HepG2 (cell line): ENCODE data around the gene WDR54. TPM values are rescaled to one million over a fixed set of nuclear protein-coding genes. Genes with fewer than 3 reads are reported as not detected.
A peak's percentile ranks its signal among the peaks of the same experiment; 100 is the strongest.
"Not testable (repeated sequence)": the region's sequence is repeated elsewhere in the genome, so short reads cannot be mapped to it uniquely, and the experiment has no call there.

ENCODE experiments used
- ATAC-seq: fragments of 200-7000 bp; cut with Tn5 transposase; 3 replicates; pipeline ENCODE4 v1.9.1; 2020; ENCODE audit warnings: mild to moderate bottlenecking, moderate library complexity
- BruUV-seq: library from RNA; stranded (reverse); fragments of 400-500 nt; replicated peaks from 2 replicates; lab custom pipeline; 2021; lab: Mats Ljungman, UMichigan
- CTCF ChIA-PET: fragments of 300-600 bp; formaldehyde crosslinking; extraction: SDS; loops from one replicate; lab custom pipeline; 2021; ENCODE audit warnings: low total read pairs, inconsistent platforms, low intra/inter-chr PET ratio; lab: Yijun Ruan, JAX
- POLR2A ChIA-PET: fragments of 350-600 bp; sonication (Branson Sonifier 250); formaldehyde crosslinking; loops from one replicate; lab custom pipeline; 2020; ENCODE audit warnings: antibody characterized with exemption, inconsistent platforms; lab: Yijun Ruan, JAX
- DNase-seq: peaks from one replicate; pipeline ENCODE4 v3.0.0-alpha.2; 2015; ENCODE audit warnings: low spot score
- FAIRE-seq: peaks from 3 replicates; lab custom pipeline; 2011; peaks lifted over from hg19 to GRCh38; lab: Jason Lieb, UNC
- H2AFZ ChIP-seq: one replicate; pipeline ENCODE4 v1.6.1; 2011; ENCODE audit warnings: low read length, inconsistent platforms
- H3K27ac ChIP-seq: fragments of 300-600 bp; 3 replicates; pipeline ENCODE4 v1.8.0; 2011; ENCODE audit warnings: mixed run types, mild to moderate bottlenecking, mixed read lengths, low read length, inconsistent platforms; ENCODE audit not compliant: insufficient read depth; ENCODE audit errors: extremely low read length
- H3K27me3 ChIP-seq, 2 experiments: fragments of 200-600 bp in 1 of 2; 2 replicates in 1 of 2; 3 replicates in 1 of 2; pipeline versions ENCODE4 v1.6.0 to v1.8.0; 2011; ENCODE audit warnings: low read length in 2 of 2, mild to moderate bottlenecking in 2 of 2, moderate library complexity in 2 of 2, inconsistent platforms in 1 of 2; ENCODE audit not compliant: insufficient read depth in 2 of 2, control insufficient read depth in 1 of 2
- H3K36me3 ChIP-seq, 2 experiments: fragments of 200-600 bp in 1 of 2; replicated peaks in 1 of 2; 2 replicates in 1 of 2; 3 replicates in 1 of 2; pipeline versions ENCODE4 v1.5.1 to v1.8.0; 2011; ENCODE audit warnings: low read length in 2 of 2, inconsistent platforms in 1 of 2; ENCODE audit not compliant: insufficient read depth in 2 of 2, control insufficient read depth in 1 of 2
- H3K4me1 ChIP-seq: 2 replicates; pipeline ENCODE4 v1.5.1; 2012; ENCODE audit warnings: low read length, inconsistent platforms; ENCODE audit not compliant: insufficient read depth
- H3K4me2 ChIP-seq: 2 replicates; pipeline ENCODE4 v1.6.0; 2011; ENCODE audit warnings: low read depth, low read length, inconsistent platforms
- H3K4me3 ChIP-seq, 3 experiments: fragments of 200-600 bp in 1 of 3; sonication (generic), shearing (Covaris generic) in 1 of 3; replicated peaks in 1 of 3; 2 replicates each; pipeline ENCODE4 v1.5.1; 2011 to 2016; ENCODE audit warnings: low read length in 3 of 3, inconsistent platforms in 2 of 3, low read depth in 2 of 3, mild to moderate bottlenecking in 2 of 3, control low read depth in 1 of 3, mixed read lengths in 1 of 3; ENCODE audit not compliant: insufficient read depth in 1 of 3
- H3K79me2 ChIP-seq: one replicate; pipeline ENCODE4 v1.6.1; 2011; ENCODE audit warnings: low read length, inconsistent platforms; ENCODE audit not compliant: insufficient read depth
- H3K9ac ChIP-seq: 2 replicates; pipeline ENCODE4 v1.6.0; 2011; ENCODE audit warnings: mild to moderate bottlenecking, low read depth, low read length, inconsistent platforms; ENCODE audit not compliant: insufficient read depth
- H3K9me3 ChIP-seq: 2 replicates; pipeline ENCODE4 v1.5.1; 2012; ENCODE audit warnings: mild to moderate bottlenecking, low read length
- H4K20me1 ChIP-seq: 2 replicates; pipeline ENCODE4 v1.6.0; 2011; ENCODE audit warnings: inconsistent platforms, mild to moderate bottlenecking, low read length, moderate library complexity; ENCODE audit not compliant: insufficient read depth
- AGO1 ChIP-seq: fragments of 200-400 bp; formaldehyde crosslinking; IDR thresholded peaks from 2 replicates; pipeline ENCODE4 v1.6.1; 2017; ENCODE audit warnings: mild to moderate bottlenecking, low read depth, low read length, moderate library complexity; ENCODE audit not compliant: poor library complexity, severe bottlenecking
- AGO2 ChIP-seq: fragments of 200-400 bp; formaldehyde crosslinking; optimal IDR thresholded peaks from 2 replicates; pipeline ENCODE3; 2017; ENCODE audit warnings: mild to moderate bottlenecking, low read depth, low read length, moderate library complexity
- NONO ChIP-seq, 2 experiments: fragments of 450-650 bp in 1 of 2; sonication (generic) in 1 of 2; formaldehyde crosslinking in 1 of 2; IDR thresholded peaks in 1 of 2; conservative IDR thresholded peaks in 1 of 2; 2 replicates each; pipeline versions ENCODE4 v1.6.1 to v1.8.0; 2017 to 2022; ENCODE audit warnings: mild to moderate bottlenecking in 1 of 2, missing genetic modification reagents in 1 of 2, moderate library complexity in 1 of 2
- REL ChIP-seq: sonication (generic); formaldehyde crosslinking; conservative IDR thresholded peaks from 2 replicates; pipeline ENCODE4 v1.8.0; 2022; ENCODE audit warnings: mild to moderate bottlenecking, missing genetic modification reagents, moderate library complexity
- ZC3H13 ChIP-seq: sonication (generic); formaldehyde crosslinking; IDR thresholded peaks from 2 replicates; pipeline ENCODE4 v1.8.1; 2023; ENCODE audit warnings: mild to moderate bottlenecking, missing genetic modification reagents, moderate library complexity
- ZNF558 ChIP-seq: sonication (generic); formaldehyde crosslinking; IDR thresholded peaks from 2 replicates; pipeline ENCODE4 v1.9.0; 2022; ENCODE audit warnings: mild to moderate bottlenecking, missing genetic modification reagents, borderline replicate concordance
- ZNF589 ChIP-seq: sonication (generic); formaldehyde crosslinking; conservative IDR thresholded peaks from 2 replicates; pipeline ENCODE4 v1.8.0; 2022; ENCODE audit warnings: mild to moderate bottlenecking, moderate library complexity, missing genetic modification reagents
- ZNF772 ChIP-seq: sonication (generic); formaldehyde crosslinking; IDR thresholded peaks from 2 replicates; pipeline ENCODE4 v1.5.0; 2020; ENCODE audit warnings: mild to moderate bottlenecking, missing genetic modification reagents
- WGBS: methylation state at CpG from one replicate; pipeline ENCODE4 v1.1.6; 2017; ENCODE audit warnings: low lambda C conversion rate; 5-methylcytosine and 5-hydroxymethylcytosine counted together
- in situ Hi-C: cut with HindIII; loops from 2 replicates; pipeline ENCODE4 v1.10.0; 2017; ENCODE audit warnings: low pct_unique_long_range_greater_than_20kb; ENCODE audit not compliant: extremely low pct_ligation_motif_present
- intact Hi-C: fragments of 100-400 bp; cut with micrococcal nuclease; formaldehyde crosslinking; loops from one replicate; pipeline ENCODE4 v1.10.0; 2022; ENCODE audit not compliant: unreplicated experiment
- polyA plus RNA-seq, 8 experiments: library from polyadenylated mRNA; depleted of rRNA in 3 of 8; stranded (reverse) in 7 of 8; unstranded in 1 of 8; fragments of >200 nt; fragmentation: Illumina TruSeq in 4 of 8; extraction: Trizol in 4 of 8; gene quantifications; 2 replicates each; pipeline versions ENCODE4 v1.2.1 to v1.2.3, GENCODE V29; 2011 to 2016; ENCODE audit warnings: low read depth in 4 of 8, missing spikeins in 1 of 8, mixed read lengths in 1 of 8; ENCODE audit not compliant: insufficient read depth in 1 of 8
- total RNA-seq, 5 experiments: library from RNA; depleted of rRNA; stranded (reverse); fragments of >200 nt; fragmentation: Illumina TruSeq; extraction: Trizol; gene quantifications; 2 replicates each; pipeline ENCODE4 v1.2.3, GENCODE V29; 2016; ENCODE audit warnings: low read depth in 1 of 5
- TF ChIP-seq, protein P1 (sequence below): IDR thresholded peaks from 2 replicates; pipeline ENCODE4 v1.6.1; 2016; ENCODE audit warnings: mild to moderate bottlenecking

The WDR54 gene
- total and polyA plus RNA-seq, 2 of the 13 experiments (the other 11 are each of a cell fraction or from before 2014, with no cell fraction given): 2.0 to 17.3 TPM

DNA sequence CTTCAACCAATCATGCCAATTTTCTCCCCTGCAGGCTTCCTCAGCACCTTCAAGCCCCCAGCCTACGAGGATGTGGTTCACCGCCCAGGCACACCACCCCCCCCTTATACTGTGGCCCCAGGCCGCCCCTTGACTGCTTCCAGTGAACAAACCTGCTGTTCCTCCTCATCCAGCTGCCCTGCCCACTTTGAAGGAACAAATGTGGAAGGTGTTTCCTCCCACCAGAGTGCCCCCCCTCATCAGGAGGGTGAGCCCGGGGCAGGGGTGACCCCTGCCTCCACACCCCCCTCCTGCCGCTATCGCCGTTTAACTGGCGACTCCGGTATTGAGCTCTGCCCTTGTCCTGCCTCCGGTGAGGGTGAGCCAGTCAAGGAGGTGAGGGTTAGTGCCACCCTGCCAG, 38.7 kb downstream of the WDR54 start:
- H3K4me3 ChIP-seq; H3K27me3 ChIP-seq; H3K4me2 ChIP-seq; DNase-seq; ATAC-seq; H3K9ac ChIP-seq; H3K27ac ChIP-seq; H3K9me3 ChIP-seq; H2AFZ ChIP-seq; intact Hi-C loops; H4K20me1 ChIP-seq; in situ Hi-C loops; CTCF ChIA-PET; BruUV-seq; FAIRE-seq; TF ChIP-seq NONO (IDR thresholded peaks at IDR 0.05): not testable (repeated sequence)
- TF ChIP-seq REL: 0 out of 2 replicates have a peak, but pooled peaks have one; percentile 43
- TF ChIP-seq NONO (CRISPR knock-in tag; conservative IDR thresholded peaks at IDR 0.05): peak; percentile 62
- 0 out of 2 replicates have a peak, but pooled peaks have one; percentile 40 for TF ChIP-seq ZC3H13 (CRISPR knock-in tag)
- peak; percentile 47 for TF ChIP-seq AGO1
- peak; percentile 60 for TF ChIP-seq AGO2
- TF ChIP-seq, protein P1, sequence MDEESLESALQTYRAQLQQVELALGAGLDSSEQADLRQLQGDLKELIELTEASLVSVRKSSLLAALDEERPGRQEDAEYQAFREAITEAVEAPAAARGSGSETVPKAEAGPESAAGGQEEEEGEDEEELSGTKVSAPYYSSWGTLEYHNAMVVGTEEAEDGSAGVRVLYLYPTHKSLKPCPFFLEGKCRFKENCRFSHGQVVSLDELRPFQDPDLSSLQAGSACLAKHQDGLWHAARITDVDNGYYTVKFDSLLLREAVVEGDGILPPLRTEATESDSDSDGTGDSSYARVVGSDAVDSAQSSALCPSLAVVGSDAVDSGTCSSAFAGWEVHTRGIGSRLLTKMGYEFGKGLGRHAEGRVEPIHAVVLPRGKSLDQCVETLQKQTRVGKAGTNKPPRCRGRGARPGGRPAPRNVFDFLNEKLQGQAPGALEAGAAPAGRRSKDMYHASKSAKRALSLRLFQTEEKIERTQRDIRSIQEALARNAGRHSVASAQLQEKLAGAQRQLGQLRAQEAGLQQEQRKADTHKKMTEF (CRISPR knock-in tag): 0 out of 2 replicates have a peak, but pooled peaks have one; percentile 4
- TF ChIP-seq ZNF558 (CRISPR knock-in tag): peak; percentile 28; the same call in 1 of the 2 replicates
- 0 out of 2 replicates have a peak, but pooled peaks have one; percentile 4 for TF ChIP-seq ZNF589 (CRISPR knock-in tag)
- 0 out of 2 replicates have a peak, but pooled peaks have one; percentile 6 for TF ChIP-seq ZNF772
- 96% methylated on average over 10 of the region's 10 CpGs for WGBS
- H3K36me3 ChIP-seq: peaks cover 1 to 24% of the 10 kb centered on the region in 2 experiments
- H3K4me1 ChIP-seq: peaks cover 40% of the 10 kb centered on the region
- POLR2A ChIA-PET: interaction anchor here (2.7 to 12.4 kb wide), 5 partner anchors 17 to 47 kb away, joined by 11 to 342 read pairs (median 71); partner anchors contain the start of genes CCDC142, LBX2, PCGF1 and RTKN
- peaks cover 44% of the 10 kb centered on the region for H3K79me2 ChIP-seq
